Stimulated activated CD4-positive, alpha-beta T cell treated with anti-CD3 and anti-CD28 coated beads, TNF-alpha, amount 100 ng/mL, for 24 hours (primary cell): ENCODE results near the gene BLOC1S5.
"Not testable (repeated sequence)": the region's sequence is repeated elsewhere in the genome, so short reads cannot be mapped to it uniquely, and the experiment has no call there.

ENCODE experiments used
- DNase-seq, 3 experiments: peaks; one replicate each; pipeline ENCODE4 v3.0.0-alpha.2; 2020; ENCODE audit warnings: low read depth in 3 of 3

The BLOC1S5 gene

GRCh38 chr6:8043221-8043620, 21.0 kb downstream of the BLOC1S5 start:
- DNase-seq: no peak

- no peak for DNase-seq
Measured at GRCh38 chr6:8041913-8042583, 22.1 kb downstream of the BLOC1S5 start.

GRCh38 chr6:8034107-8034506, 30.1 kb downstream of the BLOC1S5 start:
- not testable (repeated sequence) for DNase-seq

- no peak for DNase-seq
Measured at GRCh38 chr6:8030920-8031319, 33.3 kb downstream of the BLOC1S5 start.

GRCh38 chr6:8029243-8029870, 34.8 kb downstream of the BLOC1S5 start:
- DNase-seq: no peak

- no peak for DNase-seq
Measured at GRCh38 chr6:8027965-8028651, 36.1 kb downstream of the BLOC1S5 start.

GRCh38 chr6:8026800-8027199, 37.4 kb downstream of the BLOC1S5 start:
- no peak for DNase-seq

GRCh38 chr6:8025191-8025590, 39.0 kb downstream of the BLOC1S5 start:
- no peak for DNase-seq

GRCh38 chr6:8023638-8024037, 40.6 kb downstream of the BLOC1S5 start:
- DNase-seq: no peak

GRCh38 chr6:8020083-8020482, 44.1 kb downstream of the BLOC1S5 start:
- no peak for DNase-seq

- DNase-seq: no peak
Measured at GRCh38 chr6:8017705-8018104, 46.5 kb downstream of the BLOC1S5 start.

GRCh38 chr6:8017276-8017701, 46.9 kb downstream of the BLOC1S5 start:
- DNase-seq: no peak

- no peak for DNase-seq
Measured at GRCh38 chr6:8014947-8015346, 49.2 kb downstream of the BLOC1S5 start.

GRCh38 chr6:8013763-8014162, 50.4 kb downstream of the BLOC1S5 start:
- no peak for DNase-seq

- no peak for DNase-seq
Measured at GRCh38 chr6:8006208-8006607, 58.0 kb downstream of the BLOC1S5 start.

GRCh38 chr6:8005136-8005535, 59.1 kb downstream of the BLOC1S5 start:
- no peak for DNase-seq

GRCh38 chr6:8000636-8001035, 63.6 kb downstream of the BLOC1S5 start:
- no peak for DNase-seq

GRCh38 chr6:8000188-8000596, 64.0 kb downstream of the BLOC1S5 start:
- no peak for DNase-seq

GRCh38 chr6:7999201-7999600, 65.0 kb downstream of the BLOC1S5 start:
- no peak for DNase-seq

- DNase-seq: no peak
Measured at GRCh38 chr6:7998103-7998725, 66.0 kb downstream of the BLOC1S5 start.

- DNase-seq: no peak
Measured at GRCh38 chr6:7997286-7997685, 66.9 kb downstream of the BLOC1S5 start.

- no peak for DNase-seq
Measured at GRCh38 chr6:7996538-7997111, 67.6 kb downstream of the BLOC1S5 start.
